AG20443 (cell line): Measurements from ENCODE around the gene COX4I2.

Experiments used
- DNase-seq: peaks from one replicate; pipeline ENCODE4 v3.0.0; 2012; ENCODE audit warnings: low spot score, mixed read lengths

COX4I2 gene

DNA sequence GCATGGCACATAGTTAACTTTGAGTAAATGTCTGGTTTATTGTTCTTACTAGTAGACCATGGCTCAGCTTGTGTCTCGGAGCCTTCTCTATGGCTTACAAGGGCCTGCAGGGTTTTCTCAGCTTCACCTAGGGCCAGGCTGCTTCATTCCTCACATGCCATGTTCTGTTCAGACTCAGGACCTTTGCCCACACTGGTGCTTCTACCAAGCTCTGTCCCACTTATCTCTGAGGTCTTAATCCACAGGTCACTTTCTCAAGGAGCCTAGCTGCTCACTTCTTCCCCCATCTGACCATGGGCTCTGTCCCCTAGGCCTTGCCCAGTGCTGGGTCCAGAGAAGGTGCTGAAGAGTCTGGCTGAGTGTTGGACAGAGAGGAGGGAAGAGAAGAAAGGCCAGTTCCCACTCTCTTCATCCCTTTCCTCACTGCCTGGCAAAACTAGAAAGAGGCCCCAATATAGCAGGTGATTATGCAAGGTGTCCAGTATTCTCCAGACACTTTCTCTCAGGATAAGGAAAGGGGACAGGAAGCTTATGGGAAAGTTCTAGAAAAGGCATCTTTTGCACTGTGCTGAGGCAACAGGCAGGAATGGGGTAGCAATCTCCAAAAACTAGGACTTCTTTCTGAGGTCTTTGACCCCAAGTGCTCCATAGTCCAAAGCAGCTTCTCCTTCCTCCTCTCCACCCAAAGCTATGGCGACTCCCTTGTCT is 40.0 kb downstream of the COX4I2 start:
- no peak for DNase-seq

- peak; percentile 47 for DNase-seq
Measured at GRCh38 chr20:31678389-31679356, 41.0 kb downstream of the COX4I2 start.

- no peak for DNase-seq
Measured at GRCh38 chr20:31679357-31680285, 41.9 kb downstream of the COX4I2 start.

DNA sequence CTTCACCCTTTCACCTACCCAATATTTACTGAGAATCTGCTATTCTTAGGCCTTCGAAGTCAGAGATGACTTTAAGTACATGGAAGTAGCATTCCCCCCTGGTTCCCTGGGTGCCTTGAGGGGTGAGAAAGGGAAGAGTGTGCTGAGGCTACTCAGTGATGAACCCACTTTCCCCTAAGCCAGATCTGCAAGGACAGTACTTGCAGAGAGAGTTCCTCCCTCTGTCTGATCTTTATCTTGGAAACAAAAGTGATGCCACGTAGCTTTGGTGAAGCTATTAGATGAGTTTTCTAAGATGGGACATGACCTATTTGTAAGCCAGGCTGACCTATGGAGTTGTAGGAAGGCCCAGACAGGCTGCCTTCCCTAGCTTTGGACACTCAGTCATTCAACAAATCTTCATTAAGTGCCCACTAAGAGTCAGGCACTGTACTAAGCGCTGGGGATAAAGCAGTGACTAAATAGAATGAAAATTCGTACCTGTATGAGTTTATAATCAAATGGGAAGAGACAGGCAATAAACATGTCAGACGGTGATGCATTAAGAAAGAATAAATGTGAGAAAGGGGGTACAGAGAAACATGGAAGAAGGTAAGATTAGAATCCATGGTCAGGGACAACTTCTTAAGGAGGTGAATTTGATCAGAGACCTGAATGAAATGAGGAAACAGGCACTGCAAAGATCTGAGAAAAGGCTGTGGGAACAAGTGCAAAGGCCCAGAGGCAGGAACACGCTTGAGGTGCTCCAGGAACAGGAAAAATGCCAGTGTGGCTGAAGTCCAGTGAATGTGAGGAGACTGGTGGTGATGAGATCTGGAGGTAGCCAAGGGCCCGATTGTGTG is 42.8 kb downstream of the COX4I2 start:
- DNase-seq: no peak

DNA sequence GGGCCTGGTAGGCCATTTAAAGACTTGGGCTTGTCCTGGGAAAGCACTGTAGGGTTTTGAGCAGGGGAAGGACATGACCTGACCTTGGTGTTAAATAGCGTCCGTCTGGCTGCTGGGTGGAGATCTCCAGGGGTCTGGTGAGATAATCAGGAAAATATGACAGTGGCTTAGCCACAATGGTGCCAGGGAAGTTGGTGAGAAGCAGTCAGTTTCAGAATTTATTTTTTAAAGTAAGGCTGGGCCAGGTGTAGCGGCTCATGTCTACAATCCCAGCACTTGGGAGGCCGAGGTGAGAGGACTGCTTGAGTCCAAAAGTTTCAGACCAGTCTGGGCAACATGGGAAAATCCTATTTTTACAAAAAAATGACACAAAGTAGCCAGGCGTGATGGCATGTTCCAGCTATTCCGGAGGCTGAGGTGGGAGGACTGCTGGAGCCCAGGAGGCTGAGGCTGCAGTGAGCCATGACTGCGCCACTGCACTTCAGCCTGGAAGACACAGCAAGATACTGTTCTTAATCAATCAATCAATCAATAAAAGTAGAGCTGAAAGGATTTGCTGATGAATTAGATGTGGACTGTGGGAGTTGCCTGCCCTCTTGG is 43.5 kb downstream of the COX4I2 start:
- no peak for DNase-seq

DNA sequence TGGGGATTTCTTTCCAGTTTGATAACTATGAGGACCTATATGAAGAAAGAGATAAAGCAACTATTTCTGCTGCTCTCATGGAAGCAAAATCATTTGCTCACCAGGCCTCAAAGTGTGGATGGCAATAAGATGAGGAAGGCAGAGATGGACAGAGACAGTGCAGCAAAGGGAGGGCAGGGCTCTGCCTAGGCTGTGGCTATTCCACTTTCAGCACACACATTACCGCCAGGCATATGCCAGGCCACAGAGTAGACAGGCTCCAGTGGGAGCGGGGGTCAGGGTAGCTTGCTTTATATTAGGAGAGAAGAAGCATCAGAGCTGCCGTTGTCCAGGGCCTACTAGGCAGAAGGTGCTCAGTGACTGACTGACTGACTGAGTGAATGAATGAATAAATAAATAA is 44.1 kb downstream of the COX4I2 start:
- no peak for DNase-seq

DNA sequence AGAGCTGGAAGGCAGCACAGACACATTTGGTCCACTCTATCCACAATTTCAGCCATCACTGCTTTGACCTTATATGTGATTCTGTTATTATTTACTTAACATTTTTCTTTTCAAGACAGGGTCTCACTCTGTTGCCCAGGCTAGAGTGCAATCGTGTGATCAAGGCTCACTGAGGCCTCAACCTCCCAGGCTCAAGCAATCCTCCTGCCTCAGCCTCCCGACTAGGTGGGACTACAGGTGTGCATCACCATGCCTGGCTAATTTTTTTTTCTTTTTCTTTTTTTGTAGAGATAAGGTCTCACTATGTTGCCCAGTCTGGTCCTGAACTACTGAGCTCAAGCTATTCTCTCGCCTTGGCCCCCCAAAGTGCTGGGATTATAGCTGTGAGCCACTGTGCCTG is 44.6 kb downstream of the COX4I2 start:
- DNase-seq: no peak

DNA sequence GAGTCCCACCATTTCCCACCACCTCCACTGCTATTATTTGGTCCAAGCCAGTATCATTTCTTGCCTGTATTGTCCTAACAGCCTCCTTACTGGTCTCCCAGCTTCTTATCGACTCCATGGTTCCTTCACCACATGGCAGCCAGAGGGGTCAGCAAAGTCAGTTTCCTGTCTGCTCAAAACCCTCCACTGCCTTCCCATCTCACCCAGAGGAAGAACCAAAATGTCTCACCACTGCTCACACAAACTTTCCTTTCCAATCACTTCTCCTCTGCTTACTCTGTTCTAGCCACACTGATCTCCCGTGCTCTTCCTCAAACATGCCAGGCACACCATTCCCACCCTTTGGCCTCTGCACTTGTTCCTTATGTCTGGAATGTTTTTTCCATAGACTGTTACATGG is 45.2 kb downstream of the COX4I2 start:
- DNase-seq: no peak

- DNase-seq: no peak
Measured at GRCh38 chr20:31684153-31685015, 46.7 kb downstream of the COX4I2 start.

DNA sequence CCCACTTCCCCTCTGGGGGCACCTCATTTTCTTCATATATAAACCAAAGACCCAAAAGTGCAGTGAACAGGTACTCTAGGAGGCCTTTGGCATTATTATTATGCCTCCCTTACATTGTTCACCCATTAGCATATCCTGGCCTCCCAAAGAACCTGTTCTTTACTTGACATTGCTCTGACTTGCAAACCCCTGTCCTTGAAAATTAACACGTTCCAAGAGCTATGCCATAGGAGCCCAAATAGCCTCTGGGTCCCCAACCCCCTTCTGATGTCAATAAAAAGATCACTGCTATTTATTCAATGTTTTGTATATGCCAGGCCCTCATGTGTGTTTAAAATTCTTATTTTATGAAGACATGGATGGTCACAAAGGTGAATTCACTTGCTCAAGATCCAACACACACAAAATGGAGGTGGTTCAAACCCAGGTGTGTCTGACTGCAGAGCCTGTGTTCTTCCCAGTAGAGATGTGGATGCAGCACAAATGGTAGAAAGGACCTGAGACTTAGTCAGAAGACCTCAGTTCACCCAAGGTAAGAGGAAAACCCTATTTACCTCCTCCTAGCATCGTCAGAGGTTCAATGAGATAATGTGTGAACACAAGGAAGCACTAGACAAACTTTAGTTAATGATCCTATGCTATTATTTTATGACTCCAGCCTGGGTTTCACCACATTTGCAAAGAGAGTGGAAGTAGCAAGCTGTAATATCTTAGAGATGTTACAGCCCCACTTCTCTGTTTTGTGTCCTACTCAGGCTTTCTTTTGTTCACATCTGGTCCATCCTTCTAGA is 48.3 kb downstream of the COX4I2 start:
- no peak for DNase-seq

DNA sequence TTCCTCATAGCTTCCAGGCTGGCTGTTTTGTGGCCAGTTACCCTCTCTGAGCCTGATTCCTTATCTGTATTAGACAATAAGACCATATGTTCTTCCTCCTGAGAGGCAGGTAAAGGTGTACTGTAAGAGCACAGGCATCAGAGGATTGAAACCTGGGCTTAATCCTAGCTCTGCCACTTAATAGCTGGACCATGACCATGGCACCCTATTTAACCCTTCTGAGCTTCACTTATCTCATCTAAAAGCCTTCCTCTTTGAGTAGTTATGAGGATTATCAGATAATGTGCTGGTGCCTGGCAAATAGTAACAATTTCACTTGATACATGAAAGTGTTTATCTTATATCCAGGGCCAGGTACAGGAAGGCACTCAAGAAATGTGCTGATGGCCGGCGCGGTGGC is 50.1 kb downstream of the COX4I2 start:
- no peak for DNase-seq

DNA sequence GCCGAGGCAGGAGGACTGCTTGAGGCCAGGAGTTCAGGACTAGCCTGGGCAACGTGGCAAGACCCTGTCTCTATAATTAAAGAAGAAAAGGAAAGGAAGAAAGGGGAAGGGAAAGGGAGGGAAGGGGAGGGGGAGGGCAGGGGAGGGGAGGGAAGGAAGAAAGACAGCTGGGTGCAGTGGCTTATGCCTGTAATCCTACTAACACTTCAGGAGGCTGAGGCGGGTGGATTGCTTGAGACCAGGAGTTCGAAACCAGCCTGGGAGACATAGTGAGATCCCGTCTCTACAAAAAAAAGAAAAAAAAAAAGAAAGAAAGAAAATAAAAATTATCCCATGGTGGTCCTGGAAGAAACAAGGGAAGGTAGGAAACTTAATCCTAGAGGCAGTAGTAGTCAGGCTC is 51.4 kb downstream of the COX4I2 start:
- no peak for DNase-seq

- no peak for DNase-seq
Measured at GRCh38 chr20:31690124-31690666, 52.5 kb downstream of the COX4I2 start.

- peak; percentile 37 for DNase-seq
Measured at GRCh38 chr20:31691646-31692275, 54.0 kb downstream of the COX4I2 start.

DNA sequence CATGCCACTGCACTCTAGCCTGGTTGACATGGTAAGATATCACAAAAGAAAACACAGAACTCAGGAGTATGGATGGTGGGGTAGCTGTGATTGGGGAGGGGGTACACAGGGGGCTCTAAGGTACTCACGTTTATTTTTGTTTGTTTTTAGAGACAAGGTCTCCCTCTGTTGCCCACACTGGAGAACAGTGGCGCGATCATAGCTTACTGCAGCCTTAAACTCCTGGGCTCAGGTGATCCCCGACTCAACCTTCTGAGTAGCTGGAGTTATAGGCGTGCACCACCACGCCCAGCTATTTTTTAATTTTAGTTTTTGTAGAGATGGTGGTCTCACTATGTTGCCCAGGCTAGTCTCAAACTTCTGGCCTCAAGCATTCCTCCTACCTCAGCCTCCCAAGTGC is 55.7 kb downstream of the COX4I2 start:
- DNase-seq: no peak

GRCh38 chr20:31693987-31694661 is 56.4 kb downstream of the COX4I2 start:
- no peak for DNase-seq
